Non-pigmented ciliary epithelial cell (primary cell): ENCODE results near the gene LRRC27.
"Not testable (repeated sequence)": the region's sequence is repeated elsewhere in the genome, so short reads cannot be mapped to it uniquely, and the experiment has no call there.

Source experiments
- DNase-seq: peaks from one replicate; pipeline ENCODE4 v3.0.0-alpha.2; 2010; ENCODE audit warnings: low read depth

Gene LRRC27

GRCh38 chr10:132374612-132375011 lies 42.6 kb downstream of the LRRC27 start:
- no peak for DNase-seq

GRCh38 chr10:132375116-132375794 lies 43.3 kb downstream of the LRRC27 start:
- DNase-seq = no peak

GRCh38 chr10:132375795-132376297 lies 43.9 kb downstream of the LRRC27 start:
- DNase-seq = no peak

GRCh38 chr10:132376394-132376851 lies 44.4 kb downstream of the LRRC27 start:
- DNase-seq = no peak

GRCh38 chr10:132377326-132377725 lies 45.3 kb downstream of the LRRC27 start:
- DNase-seq = no peak

GRCh38 chr10:132379026-132379425 lies 47.0 kb downstream of the LRRC27 start:
- not testable (repeated sequence) for DNase-seq

- not testable (repeated sequence) for DNase-seq
Observed at GRCh38 chr10:132380986-132381385, 49.0 kb downstream of the LRRC27 start.

GRCh38 chr10:132381741-132382140 lies 49.7 kb downstream of the LRRC27 start:
- DNase-seq = no peak

GRCh38 chr10:132382231-132382922 lies 50.4 kb downstream of the LRRC27 start:
- no peak for DNase-seq

- no peak for DNase-seq
Observed at GRCh38 chr10:132383101-132383500, 51.1 kb downstream of the LRRC27 start.

GRCh38 chr10:132383751-132384196 lies 51.8 kb downstream of the LRRC27 start:
- DNase-seq = no peak

- no peak for DNase-seq
Observed at GRCh38 chr10:132384618-132385388, 52.8 kb downstream of the LRRC27 start.

- no peak for DNase-seq
Observed at GRCh38 chr10:132385389-132385667, 53.3 kb downstream of the LRRC27 start.

GRCh38 chr10:132385721-132386418 lies 53.9 kb downstream of the LRRC27 start:
- DNase-seq = no peak

GRCh38 chr10:132386419-132386831 lies 54.4 kb downstream of the LRRC27 start:
- DNase-seq = no peak

- DNase-seq = not testable (repeated sequence)
Observed at GRCh38 chr10:132386896-132387295, 54.9 kb downstream of the LRRC27 start.

- no peak for DNase-seq
Observed at GRCh38 chr10:132387764-132388210, 55.8 kb downstream of the LRRC27 start.

- no peak for DNase-seq
Observed at GRCh38 chr10:132388891-132389432, 57.0 kb downstream of the LRRC27 start.

GRCh38 chr10:132389433-132390169 lies 57.6 kb downstream of the LRRC27 start:
- no peak for DNase-seq

- DNase-seq = no peak
Observed at GRCh38 chr10:132390170-132390920, 58.4 kb downstream of the LRRC27 start.
